ENCODE measurements around the gene WIZ. TPM values are rescaled to one million over a fixed set of nuclear protein-coding genes. Genes with fewer than 3 reads are reported as not detected.

WIZ gene
- 2.4 and 4.2 TPM in 2 replicates for total RNA-seq

- no peak for DNase-seq (ENCODE audit: low read depth)
- TF ChIP-seq, protein P1, sequence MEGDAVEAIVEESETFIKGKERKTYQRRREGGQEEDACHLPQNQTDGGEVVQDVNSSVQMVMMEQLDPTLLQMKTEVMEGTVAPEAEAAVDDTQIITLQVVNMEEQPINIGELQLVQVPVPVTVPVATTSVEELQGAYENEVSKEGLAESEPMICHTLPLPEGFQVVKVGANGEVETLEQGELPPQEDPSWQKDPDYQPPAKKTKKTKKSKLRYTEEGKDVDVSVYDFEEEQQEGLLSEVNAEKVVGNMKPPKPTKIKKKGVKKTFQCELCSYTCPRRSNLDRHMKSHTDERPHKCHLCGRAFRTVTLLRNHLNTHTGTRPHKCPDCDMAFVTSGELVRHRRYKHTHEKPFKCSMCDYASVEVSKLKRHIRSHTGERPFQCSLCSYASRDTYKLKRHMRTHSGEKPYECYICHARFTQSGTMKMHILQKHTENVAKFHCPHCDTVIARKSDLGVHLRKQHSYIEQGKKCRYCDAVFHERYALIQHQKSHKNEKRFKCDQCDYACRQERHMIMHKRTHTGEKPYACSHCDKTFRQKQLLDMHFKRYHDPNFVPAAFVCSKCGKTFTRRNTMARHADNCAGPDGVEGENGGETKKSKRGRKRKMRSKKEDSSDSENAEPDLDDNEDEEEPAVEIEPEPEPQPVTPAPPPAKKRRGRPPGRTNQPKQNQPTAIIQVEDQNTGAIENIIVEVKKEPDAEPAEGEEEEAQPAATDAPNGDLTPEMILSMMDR (IDR thresholded peaks at IDR 0.05; ENCODE audit: insufficient read depth, low read length, severe bottlenecking) = no peak
- Histone ChIP-seq H3K4me3 (ENCODE audit: low read depth, low read length) (peak within 1 kb of the TSS; percentile 43), H3K36me3 (ENCODE audit: control insufficient read depth, insufficient read depth, low read length) (no peaks in the 10 kb centered on the region), H3K27me3 (ENCODE audit: control insufficient read depth, insufficient read depth, low read length) (peaks cover 2% of the 10 kb centered on the region)
- FAIRE-seq = no peak
Observed at GRCh38 chr19:15449620-15450527, at the start of gene WIZ. TSS of gene WIZ (minus strand) at chr19:15449956. CDS start at chr19:15448307, 1,649 bp downstream.

DNA sequence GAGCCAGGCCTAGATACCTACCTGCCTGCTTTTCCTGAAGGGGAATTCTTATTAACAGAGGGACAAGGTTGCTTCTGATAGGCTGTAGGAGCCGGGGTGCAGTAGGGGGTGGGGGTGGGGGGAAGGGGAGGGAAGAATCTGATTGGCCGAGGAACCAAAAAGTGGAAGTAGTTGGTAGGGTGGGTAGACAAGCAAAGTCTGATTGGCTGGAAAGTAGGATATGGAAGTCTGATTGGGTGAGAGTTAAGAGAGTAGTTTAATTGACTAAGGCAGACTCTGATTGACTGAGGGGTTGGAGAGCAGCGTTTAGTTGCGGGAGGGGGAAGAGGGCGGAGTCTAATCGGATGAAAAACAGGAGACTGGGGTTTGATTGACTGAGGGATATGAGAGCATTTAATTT lies 49.2 kb upstream of the WIZ start:
- no peak for DNase-seq (ENCODE audit: low read depth)
- no peaks in the 10 kb centered on the region for H3K27me3 ChIP-seq (ENCODE audit: control insufficient read depth, insufficient read depth, low read length)
- TF ChIP-seq, protein P1 (IDR thresholded peaks at IDR 0.05; ENCODE audit: insufficient read depth, low read length, severe bottlenecking) = no peak
- FAIRE-seq = no peak
- no peak overlapping the region for H3K4me3 ChIP-seq (ENCODE audit: low read depth, low read length)
- no peaks in the 10 kb centered on the region for H3K36me3 ChIP-seq (ENCODE audit: control insufficient read depth, insufficient read depth, low read length)

DNA sequence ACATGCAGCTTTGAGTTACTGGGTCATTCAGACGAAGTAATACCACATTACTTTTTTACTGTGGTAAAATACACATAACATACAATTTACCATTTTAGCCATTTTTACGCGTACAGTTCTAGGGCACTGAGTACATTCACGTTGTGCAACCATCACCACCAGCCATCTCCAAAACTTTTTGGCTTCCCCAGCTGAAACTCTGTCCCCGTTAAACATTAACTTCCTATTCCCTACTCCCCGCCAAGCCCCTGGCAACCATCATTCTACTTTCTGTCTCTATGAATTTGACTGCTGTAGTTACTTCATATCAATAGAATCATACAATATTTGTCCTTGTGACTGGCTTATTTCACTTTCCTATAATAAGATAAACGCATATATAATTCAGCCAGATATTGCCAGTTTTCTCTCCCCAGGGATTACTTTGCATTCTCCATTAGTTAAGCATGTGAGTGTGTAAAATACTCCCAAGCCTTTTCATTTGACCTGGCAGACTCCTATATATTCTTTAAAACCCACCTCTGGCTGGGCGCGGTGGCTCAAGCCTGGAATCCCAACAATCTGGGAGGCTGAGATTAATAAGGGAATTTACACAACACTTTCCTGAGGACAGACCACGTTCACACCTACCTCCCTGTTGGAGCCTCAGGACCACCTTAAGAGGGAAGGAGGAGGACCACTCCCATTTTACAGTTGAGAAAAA lies 48.6 kb upstream of the WIZ start:
- no peak for FAIRE-seq
- no peak for DNase-seq (ENCODE audit: low read depth)
- no peaks in the 10 kb centered on the region for H3K27me3 ChIP-seq (ENCODE audit: control insufficient read depth, insufficient read depth, low read length)
- H3K4me3 ChIP-seq (ENCODE audit: low read depth, low read length) = no peak overlapping the region
- no peaks in the 10 kb centered on the region for H3K36me3 ChIP-seq (ENCODE audit: control insufficient read depth, insufficient read depth, low read length)
- TF ChIP-seq, protein P1 (IDR thresholded peaks at IDR 0.05; ENCODE audit: insufficient read depth, low read length, severe bottlenecking) = no peak

- TF ChIP-seq, protein P1 (IDR thresholded peaks at IDR 0.05; ENCODE audit: insufficient read depth, low read length, severe bottlenecking) = no peak
- Histone ChIP-seq H3K4me3 (ENCODE audit: low read depth, low read length) (no peak overlapping the region), H3K36me3 (ENCODE audit: control insufficient read depth, insufficient read depth, low read length) (no peaks in the 10 kb centered on the region), H3K27me3 (ENCODE audit: control insufficient read depth, insufficient read depth, low read length) (no peaks in the 10 kb centered on the region)
- no peak for FAIRE-seq
- DNase-seq (ENCODE audit: low read depth) = no peak
Observed at GRCh38 chr19:15495151-15495550, 45.4 kb upstream of the WIZ start.

- TF ChIP-seq, protein P1 (IDR thresholded peaks at IDR 0.05; ENCODE audit: insufficient read depth, low read length, severe bottlenecking) = no peak
- DNase-seq (ENCODE audit: low read depth) (no peak), FAIRE-seq (no peak)
- H3K36me3 ChIP-seq (ENCODE audit: control insufficient read depth, insufficient read depth, low read length) = no peaks in the 10 kb centered on the region
- no peak overlapping the region for H3K4me3 ChIP-seq (ENCODE audit: low read depth, low read length)
- no peaks in the 10 kb centered on the region for H3K27me3 ChIP-seq (ENCODE audit: control insufficient read depth, insufficient read depth, low read length)
Observed at GRCh38 chr19:15488489-15489226, 38.9 kb upstream of the WIZ start.

All from bronchial epithelial cell (primary cell).